GM18861 (cell line): ENCODE measurements around the gene PTPN5.
A peak's percentile ranks its signal among the peaks of the same experiment; 100 is the strongest.
"Not testable (repeated sequence)": the region's sequence is repeated elsewhere in the genome, so short reads cannot be mapped to it uniquely, and the experiment has no call there.

Experiments used
- ATAC-seq: cut with Tn5 transposase; IDR thresholded peaks from one replicate; pipeline ENCODE4 v1.9.1; 2021; ENCODE audit not compliant: unreplicated experiment

Gene PTPN5

GRCh38 chr11:18791207-18791968 lies at the start of gene PTPN5:
TSS of gene PTPN5 (minus strand) at chr11:18791798. CDS start at chr11:18771958, 19,840 bp downstream.
- no peak for ATAC-seq

- ATAC-seq = no peak
Measured at GRCh38 chr11:18836417-18836816, 44.8 kb upstream of the PTPN5 start.

GRCh38 chr11:18834754-18835466 lies 43.3 kb upstream of the PTPN5 start:
- ATAC-seq = no peak

- not testable (repeated sequence) for ATAC-seq
Measured at GRCh38 chr11:18820160-18820559, 28.6 kb upstream of the PTPN5 start.

GRCh38 chr11:18804199-18804999 lies 12.8 kb upstream of the PTPN5 start:
- no peak for ATAC-seq

GRCh38 chr11:18802381-18803257 lies 11.0 kb upstream of the PTPN5 start:
- ATAC-seq = no peak

- no peak for ATAC-seq
Measured at GRCh38 chr11:18798799-18799469, 7.3 kb upstream of the PTPN5 start.

GRCh38 chr11:18794956-18795355 lies 3.4 kb upstream of the PTPN5 start:
- no peak for ATAC-seq

- ATAC-seq = no peak
Measured at GRCh38 chr11:18792827-18793226, 1.2 kb upstream of the PTPN5 start.

GRCh38 chr11:18791969-18792628 lies 501 bp upstream of the PTPN5 start:
- ATAC-seq = no peak

- no peak for ATAC-seq
Measured at GRCh38 chr11:18790883-18791206, 753 bp downstream of the PTPN5 start.

GRCh38 chr11:18789942-18790341 lies 1.7 kb downstream of the PTPN5 start:
- ATAC-seq = no peak

- ATAC-seq = no peak
Measured at GRCh38 chr11:18785411-18785810, 6.2 kb downstream of the PTPN5 start.

GRCh38 chr11:18780896-18781295 lies 10.7 kb downstream of the PTPN5 start:
- no peak for ATAC-seq

- ATAC-seq = no peak
Measured at GRCh38 chr11:18780329-18780728, 11.3 kb downstream of the PTPN5 start.

GRCh38 chr11:18778468-18778867 lies 13.1 kb downstream of the PTPN5 start:
- ATAC-seq = no peak

- no peak for ATAC-seq
Measured at GRCh38 chr11:18776324-18776723, 15.3 kb downstream of the PTPN5 start.

GRCh38 chr11:18775492-18776292 lies 15.9 kb downstream of the PTPN5 start:
- ATAC-seq = peak; percentile 85

GRCh38 chr11:18774801-18775200 lies 16.8 kb downstream of the PTPN5 start:
- no peak for ATAC-seq
